ENCODE measurements around the gene OPCML.

DNA sequence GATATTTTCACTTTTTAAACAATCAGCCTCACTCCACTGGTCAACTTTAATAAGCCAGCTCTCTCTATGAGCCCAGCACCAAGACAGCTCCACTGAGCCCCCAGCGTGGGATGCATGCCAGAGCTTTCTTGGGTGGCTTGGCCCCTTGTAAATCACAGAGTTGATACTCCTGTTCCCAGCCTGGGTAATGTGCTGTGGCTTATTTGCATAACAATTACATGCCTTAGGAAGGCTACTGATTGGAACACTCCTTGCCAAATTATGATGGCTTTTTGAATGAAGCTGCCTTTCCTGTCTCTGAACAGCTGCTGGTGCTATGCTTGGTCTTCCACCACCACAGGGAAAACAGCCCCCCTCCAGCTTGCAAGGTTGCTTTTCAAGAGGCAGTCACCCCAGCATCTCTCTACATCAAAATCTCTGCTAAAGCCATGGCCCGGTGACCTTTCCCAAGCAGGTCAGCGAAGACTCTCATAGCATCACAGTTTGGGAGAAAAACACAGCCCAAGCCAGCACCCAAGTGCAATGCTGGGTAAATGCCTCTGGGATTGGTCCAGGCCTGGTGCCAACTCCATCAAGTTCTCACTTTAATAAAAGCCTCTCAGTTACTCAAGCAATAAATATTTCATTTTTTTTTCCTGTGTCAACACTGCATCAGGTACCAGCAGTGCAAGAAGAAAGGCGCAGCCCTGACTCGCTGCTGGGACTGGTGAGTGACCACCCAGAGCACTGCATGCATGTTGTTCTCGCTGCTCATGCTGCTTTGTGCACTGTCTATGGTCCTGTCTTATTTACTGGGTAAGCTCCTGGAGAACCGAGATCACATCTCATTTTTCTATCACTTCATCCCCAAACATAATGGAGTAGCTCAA is 549.3 kb downstream of the OPCML start:
- TF ChIP-seq CTCF (optimal IDR thresholded peaks at IDR 0.05 in 1 of 3, IDR thresholded peaks at IDR 0.05 in 1 of 3, conservative IDR thresholded peaks at IDR 0.05 in 1 of 3; ENCODE audit: extremely low read depth in 1 of 3, insufficient read depth in 2 of 3, low read length in 3 of 3) (no peak), EZH2 (IDR thresholded peaks at IDR 0.05; ENCODE audit: low read length) (no peak)

Data from keratinocyte (primary cell).